OCI-LY7 (cell line): ENCODE measurements around the gene A2M. TPM values are rescaled to one million over a fixed set of nuclear protein-coding genes. Genes with fewer than 3 reads are reported as not detected.

Experiments used
- BruUV-seq: library from RNA; stranded (reverse); fragments of 400-500 nt; replicated peaks from 2 replicates; lab custom pipeline; 2021; lab: Mats Ljungman, UMichigan
- CTCF ChIA-PET: fragments of 300-600 bp; sonication (Branson Sonifier 250); formaldehyde crosslinking; loops from one replicate; lab custom pipeline; 2022; ENCODE audit warnings: antibody characterized with exemption; ENCODE audit not compliant: unreplicated experiment; lab: Charles Lee
- POLR2A ChIA-PET: fragments of 300-600 bp; sonication (Branson Sonifier 250); formaldehyde crosslinking; loops from one replicate; lab custom pipeline; 2022; ENCODE audit warnings: antibody characterized with exemption; lab: Charles Lee
- DNase-seq: peaks from one replicate; pipeline ENCODE4 v3.0.0-alpha.2; 2015; ENCODE audit warnings: low spot score
- H2AFZ ChIP-seq: fragments of 200-600 bp; sonication (generic), shearing (Covaris generic); 2 replicates; pipeline ENCODE4 v1.6.1; 2014; ENCODE audit warnings: mild to moderate bottlenecking, antibody characterized with exemption, low read length, moderate library complexity
- H3K27ac ChIP-seq: fragments of 200-600 bp; sonication (generic); 2 replicates; pipeline ENCODE4 v1.5.1; 2014; ENCODE audit warnings: mixed run types, low read depth, mild to moderate bottlenecking, moderate library complexity, low read length, inconsistent platforms; ENCODE audit not compliant: poor library complexity, severe bottlenecking
- H3K36me3 ChIP-seq: fragments of 200-600 bp; sonication (generic); 2 replicates; pipeline ENCODE4 v1.6.1; 2014; ENCODE audit warnings: mild to moderate bottlenecking, antibody characterized with exemption, low read length, moderate library complexity, mixed read lengths; ENCODE audit not compliant: insufficient read depth
- H3K4me1 ChIP-seq: fragments of 200-600 bp; sonication (generic); 2 replicates; pipeline ENCODE4 v1.5.1; 2014; ENCODE audit warnings: mild to moderate bottlenecking, low read length; ENCODE audit not compliant: insufficient read depth, poor library complexity, severe bottlenecking
- H3K4me2 ChIP-seq: fragments of 200-600 bp; sonication (generic); 2 replicates; pipeline ENCODE4 v1.6.1; 2014; ENCODE audit warnings: mild to moderate bottlenecking, low read length
- H3K4me3 ChIP-seq: fragments of 200-600 bp; sonication (generic); 2 replicates; pipeline ENCODE4 v1.5.1; 2014; ENCODE audit warnings: mild to moderate bottlenecking, low read depth, low read length; ENCODE audit not compliant: poor library complexity, severe bottlenecking
- H3K79me2 ChIP-seq: fragments of 200-600 bp; sonication (generic); 2 replicates; pipeline ENCODE4 v1.6.1; 2016; ENCODE audit warnings: low read depth, mild to moderate bottlenecking, low read length, moderate library complexity, mixed read lengths; ENCODE audit not compliant: insufficient read depth
- H3K9me2 ChIP-seq: fragments of 200-600 bp; sonication (generic); 2 replicates; pipeline ENCODE4 v1.6.1; 2016; ENCODE audit warnings: mild to moderate bottlenecking, low read length, mixed read lengths; ENCODE audit not compliant: insufficient read depth
- H3K9me3 ChIP-seq: fragments of 200-600 bp; sonication (generic); 2 replicates; pipeline ENCODE4 v1.6.1; 2014; ENCODE audit warnings: mild to moderate bottlenecking, mixed run types, low read length, mixed read lengths
- H4K20me1 ChIP-seq: fragments of 200-600 bp; sonication (generic); 2 replicates; pipeline ENCODE4 v1.6.1; 2014; ENCODE audit warnings: mild to moderate bottlenecking, antibody characterized with exemption, low read length, moderate library complexity, mixed read lengths; ENCODE audit not compliant: insufficient read depth
- CTCF ChIP-seq: fragments of 200-600 bp; sonication (generic); conservative IDR thresholded peaks from 2 replicates; pipeline ENCODE4 v1.5.1; 2014; ENCODE audit warnings: mild to moderate bottlenecking, antibody characterized with exemption, low read length, moderate library complexity, mixed read lengths
- EZH2phosphoT487 ChIP-seq: fragments of 200-600 bp; sonication (generic); IDR thresholded peaks from 2 replicates; pipeline ENCODE4 v1.6.1; 2018; ENCODE audit warnings: low read depth, borderline replicate concordance, mild to moderate bottlenecking, mixed run types, antibody characterized with exemption, low read length, moderate library complexity, mixed read lengths
- intact Hi-C: fragments of 100-400 bp; cut with micrococcal nuclease; formaldehyde crosslinking; loops from one replicate; pipeline ENCODE4 v1.10.0; 2022; ENCODE audit not compliant: unreplicated experiment
- total RNA-seq, 2 experiments: library from RNA; depleted of rRNA in 1 of 2; stranded (reverse); fragments of >200 nt in 1 of 2; shearing (Covaris generic) in 1 of 2; gene quantifications; 2 replicates each; pipeline ENCODE4 v1.2.3, GENCODE V29; 2014 to 2022

The A2M gene
- total RNA-seq, 2 experiments from 2014 or later, result not detected

- Histone ChIP-seq H3K36me3 (no peaks in the 10 kb centered on the region), H3K27ac (no peak overlapping the region), H3K9me3 (no peaks in the 10 kb centered on the region), H2AFZ (no peak overlapping the region), H3K79me2 (no peaks in the 10 kb centered on the region), H3K4me3 (no peak overlapping the region), H4K20me1 (no peaks in the 10 kb centered on the region), H3K9me2 (no peaks in the 10 kb centered on the region), H3K4me1 (no peaks in the 10 kb centered on the region), H3K4me2 (no peak overlapping the region)
- DNase-seq, result no peak
- CTCF ChIA-PET, result no interaction called here
- no TSS peak for BruUV-seq
- POLR2A ChIA-PET, result interaction anchor here (0.5 kb wide), 1 partner anchor 13 kb away, joined by 3 read pairs; no protein-coding TSS in a partner anchor
- TF ChIP-seq EZH2phosphoT487, result no peak
- no peak for TF ChIP-seq CTCF
- intact Hi-C loops, result no loop called here
Measured at GRCh38 chr12:9096563-9097176, 19.0 kb downstream of the A2M start.

GRCh38 chr12:9095322-9095721 lies 20.4 kb downstream of the A2M start:
- POLR2A ChIA-PET, result no interaction called here
- H3K4me2 ChIP-seq, result no peak overlapping the region
- no TSS peak for BruUV-seq
- H3K4me1 ChIP-seq, result no peaks in the 10 kb centered on the region
- TF ChIP-seq EZH2phosphoT487 (no peak), CTCF (no peak)
- CTCF ChIA-PET, result no interaction called here
- intact Hi-C loops, result no loop called here
- H3K36me3 ChIP-seq, result no peaks in the 10 kb centered on the region
- H3K27ac ChIP-seq, result no peak overlapping the region
- H2AFZ ChIP-seq, result no peak overlapping the region
- H3K79me2 ChIP-seq, result no peaks in the 10 kb centered on the region
- no peaks in the 10 kb centered on the region for H3K9me2 ChIP-seq
- DNase-seq, result no peak
- H4K20me1 ChIP-seq, result no peaks in the 10 kb centered on the region
- H3K9me3 ChIP-seq, result no peaks in the 10 kb centered on the region
- H3K4me3 ChIP-seq, result no peak overlapping the region

- H2AFZ ChIP-seq, result no peak overlapping the region
- H3K27ac ChIP-seq, result no peak overlapping the region
- intact Hi-C loops, result no loop called here
- ChIA-PET CTCF (no interaction called here), POLR2A (interaction anchor here (0.6 kb wide), 1 partner anchor 1334 kb away, joined by 5 read pairs; no protein-coding TSS in a partner anchor)
- no peak overlapping the region for H3K4me2 ChIP-seq
- no peaks in the 10 kb centered on the region for H3K9me3 ChIP-seq
- no peaks in the 10 kb centered on the region for H3K36me3 ChIP-seq
- H3K4me3 ChIP-seq, result no peak overlapping the region
- no peaks in the 10 kb centered on the region for H3K4me1 ChIP-seq
- H3K79me2 ChIP-seq, result no peaks in the 10 kb centered on the region
- no TSS peak for BruUV-seq
- TF ChIP-seq CTCF (no peak), EZH2phosphoT487 (no peak)
- DNase-seq, result no peak
- H3K9me2 ChIP-seq, result no peaks in the 10 kb centered on the region
- no peaks in the 10 kb centered on the region for H4K20me1 ChIP-seq
Measured at GRCh38 chr12:9094512-9095206, 21.1 kb downstream of the A2M start.
